Gastroesophageal sphincter (tissue), 4 donors: ENCODE measurements around the gene LRP1B. TPM values are rescaled to one million over a fixed set of nuclear protein-coding genes. Genes with fewer than 3 reads are reported as not detected.

Experiments used
- ATAC-seq: fragments of 150-250 bp; one replicate; pipeline ENCODE4 v1.9.1; 2016; ENCODE audit warnings: mild to moderate bottlenecking, moderate library complexity
- H3K27ac ChIP-seq, 4 donors: fragments of 200-600 bp; sonication (generic) in 3 of 4; 1 replicate in 3 of 4; 2 replicates in 1 of 4; pipeline ENCODE4 v1.5.1; 2016 to 2019
- H3K27me3 ChIP-seq: fragments of 200-600 bp; sonication (generic); one replicate; pipeline ENCODE4 v1.5.1; 2019
- H3K36me3 ChIP-seq, 2 donors: fragments of 200-600 bp; sonication (generic); one replicate each; pipeline ENCODE4 v1.5.1; 2019; ENCODE audit warnings: control low read depth in 1 of 2
- H3K4me1 ChIP-seq, 3 donors: fragments of 200-600 bp; sonication (generic); 1 replicate in 2 of 3; 2 replicates in 1 of 3; pipeline ENCODE4 v1.5.1; 2016 to 2019; ENCODE audit warnings: control low read depth in 2 of 3
- H3K4me3 ChIP-seq, 2 donors: fragments of 200-600 bp; sonication (generic); one replicate each; pipeline ENCODE4 v1.5.1; 2019; ENCODE audit warnings: mild to moderate bottlenecking in 1 of 2, moderate library complexity in 1 of 2
- H3K9me3 ChIP-seq, 3 donors: fragments of 200-600 bp; sonication (generic); one replicate each; pipeline ENCODE4 v1.5.1; 2017 to 2019; ENCODE audit warnings: control low read depth in 2 of 3
- CTCF ChIP-seq, 4 experiments: fragments of 200-600 bp in 2 of 4; fragments of 450-650 bp in 2 of 4; sonication (generic) in 1 of 4; IDR thresholded peaks; one replicate each; pipeline ENCODE4 v1.5.1; 2017 to 2019; ENCODE audit warnings: antibody characterized with exemption in 4 of 4, mild to moderate bottlenecking in 2 of 4, moderate library complexity in 2 of 4
- EP300 ChIP-seq: sonication (generic); formaldehyde crosslinking; IDR thresholded peaks from one replicate; pipeline ENCODE4 v1.6.1; 2017; ENCODE audit warnings: antibody characterized with exemption, mild to moderate bottlenecking
- POLR2A ChIP-seq, 2 donors: fragments of 450-650 bp; IDR thresholded peaks; one replicate each; pipeline ENCODE4 v1.6.1; 2017; ENCODE audit warnings: antibody characterized with exemption in 2 of 2, mild to moderate bottlenecking in 2 of 2, moderate library complexity in 1 of 2
- POLR2AphosphoS5 ChIP-seq: sonication (generic); formaldehyde crosslinking; IDR thresholded peaks from one replicate; pipeline ENCODE4 v1.6.1; 2017; ENCODE audit warnings: antibody characterized with exemption
- WGBS, 2 donors: methylation state at CpG; one replicate each; pipeline ENCODE4 v1.1.5; 2018; ENCODE audit warnings: low coverage in 1 of 2; 5-methylcytosine and 5-hydroxymethylcytosine counted together
- total RNA-seq, 4 donors: library from RNA; depleted of rRNA; stranded (reverse); fragments of >200 nt; gene quantifications; one replicate each; pipeline ENCODE4 v1.1.0, GENCODE V29; 2016

The LRP1B gene
- total RNA-seq, 4 donors from 2014 or later: 0.27 to 20.7 (median 3.2) TPM

- no peaks in the 10 kb centered on the region for H3K27me3 ChIP-seq
- H3K27ac ChIP-seq: no peak overlapping the region
- H3K9me3 ChIP-seq: no peaks in the 10 kb centered on the region
- TF ChIP-seq POLR2A (IDR thresholded peaks at IDR 0.05): no peak
- no peak for TF ChIP-seq CTCF (IDR thresholded peaks at IDR 0.05)
- TF ChIP-seq POLR2AphosphoS5: no peak
- TF ChIP-seq EP300: no peak
- no peaks in the 10 kb centered on the region for H3K4me1 ChIP-seq
- no peak for ATAC-seq
- no peaks in the 10 kb centered on the region for H3K36me3 ChIP-seq
- no peak overlapping the region for H3K4me3 ChIP-seq
- WGBS, 2 donors: 71 to 75% methylated on average over 2 of the region's 2 CpGs
Observed at GRCh38 chr2:141519906-141520305, 610.9 kb downstream of the LRP1B start.

- Histone ChIP-seq H3K4me3 (no peak overlapping the region), H3K36me3 (no peaks in the 10 kb centered on the region), H3K9me3 (no peaks in the 10 kb centered on the region), H3K4me1 (no peaks in the 10 kb centered on the region), H3K27ac (no peak overlapping the region), H3K27me3 (no peaks in the 10 kb centered on the region)
- ATAC-seq: no peak
- 69 to 89% methylated on average over 2 of the region's 2 CpGs for WGBS, 2 donors
- TF ChIP-seq CTCF (IDR thresholded peaks at IDR 0.05): no peak
- no peak for TF ChIP-seq POLR2AphosphoS5
- TF ChIP-seq POLR2A (IDR thresholded peaks at IDR 0.05): no peak
- TF ChIP-seq EP300: no peak
Observed at GRCh38 chr2:141517852-141518421, 612.9 kb downstream of the LRP1B start.

GRCh38 chr2:141517180-141517851, 613.5 kb downstream of the LRP1B start:
- WGBS, 2 donors: 83 to 84% methylated on average over 1 to 3 of the region's 5 CpGs
- Histone ChIP-seq H3K4me3 (no peak overlapping the region), H3K36me3 (no peaks in the 10 kb centered on the region), H3K27ac (no peak overlapping the region), H3K4me1 (no peaks in the 10 kb centered on the region), H3K27me3 (no peaks in the 10 kb centered on the region), H3K9me3 (no peaks in the 10 kb centered on the region)
- ATAC-seq: no peak
- no peak for TF ChIP-seq POLR2A (IDR thresholded peaks at IDR 0.05)
- no peak for TF ChIP-seq POLR2AphosphoS5
- TF ChIP-seq EP300: no peak

GRCh38 chr2:141515931-141516330, 614.9 kb downstream of the LRP1B start:
- TF ChIP-seq CTCF (IDR thresholded peaks at IDR 0.05): no peak
- no peak for TF ChIP-seq EP300
- TF ChIP-seq POLR2AphosphoS5: no peak
- TF ChIP-seq POLR2A (IDR thresholded peaks at IDR 0.05): no peak
- Histone ChIP-seq H3K36me3 (no peaks in the 10 kb centered on the region), H3K4me1 (no peaks in the 10 kb centered on the region), H3K4me3 (no peak overlapping the region), H3K27me3 (no peaks in the 10 kb centered on the region), H3K9me3 (no peaks in the 10 kb centered on the region), H3K27ac (no peak overlapping the region)
- no peak for ATAC-seq

GRCh38 chr2:141513853-141514252, 617.0 kb downstream of the LRP1B start:
- TF ChIP-seq POLR2A (IDR thresholded peaks at IDR 0.05): no peak
- no peak for TF ChIP-seq EP300
- no peak for TF ChIP-seq POLR2AphosphoS5
- TF ChIP-seq CTCF (IDR thresholded peaks at IDR 0.05): no peak
- Histone ChIP-seq H3K36me3 (no peaks in the 10 kb centered on the region), H3K4me1 (no peaks in the 10 kb centered on the region), H3K9me3 (no peaks in the 10 kb centered on the region), H3K27me3 (no peaks in the 10 kb centered on the region), H3K27ac (no peak overlapping the region), H3K4me3 (no peak overlapping the region)
- no peak for ATAC-seq
- WGBS, 2 donors: 41 to 46% methylated on average over 2 of the region's 2 CpGs
